ENCODE data around the gene KIAA2012. TPM values are rescaled to one million over a fixed set of nuclear protein-coding genes. Genes with fewer than 3 reads are reported as not detected.

Gene KIAA2012
- total RNA-seq, 2 experiments from 2014 or later: not detected

DNA sequence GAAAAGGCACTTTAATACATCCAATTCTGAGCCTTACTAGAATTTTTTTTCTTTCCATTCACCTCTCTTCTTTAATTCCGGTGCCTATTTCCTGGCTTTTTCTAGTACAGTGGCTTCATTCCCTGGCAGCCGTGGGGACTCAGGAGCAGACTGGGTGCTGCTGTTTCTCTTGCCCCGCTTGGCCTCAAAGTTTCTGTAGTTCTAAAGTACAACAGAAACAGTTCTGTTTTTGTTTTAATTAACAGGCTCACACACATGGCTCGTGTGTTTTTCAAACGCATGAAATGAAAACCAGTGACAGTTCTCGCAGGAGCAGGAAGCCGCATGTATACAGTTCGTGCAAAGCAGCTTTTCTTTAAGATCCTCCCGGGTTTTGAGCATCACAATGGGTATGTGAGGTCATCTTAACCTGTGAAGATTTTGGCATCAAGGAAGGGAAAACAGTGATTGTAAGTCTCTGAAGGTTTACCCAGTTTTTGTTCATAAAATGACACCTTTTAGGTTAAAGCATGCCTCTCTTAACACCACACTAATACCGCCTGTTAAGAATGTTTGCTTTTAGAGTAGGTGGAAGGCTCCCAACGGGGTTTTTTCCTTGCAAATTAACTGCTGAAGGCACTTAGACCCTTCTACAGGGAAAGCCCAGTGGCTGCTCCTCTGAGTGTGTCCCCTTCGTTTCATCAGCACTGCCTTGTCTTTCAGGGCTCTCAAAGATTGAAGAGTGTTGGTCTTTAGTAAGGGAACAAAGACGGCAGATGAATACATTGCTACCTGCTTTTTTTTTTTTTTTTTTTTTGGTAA lies 33.6 kb upstream of the KIAA2012 start:
- Histone ChIP-seq H3K4me3 (ENCODE audit: low read depth, low read length, poor library complexity, severe bottlenecking) (no peak overlapping the region), H3K4me2 (ENCODE audit: low read length) (no peak overlapping the region), H3K9me3 (ENCODE audit: low read length) (no peaks in the 10 kb centered on the region), H3K4me1 (ENCODE audit: insufficient read depth, low read length, poor library complexity, severe bottlenecking) (peaks cover 4% of the 10 kb centered on the region), H3K9me2 (ENCODE audit: insufficient read depth, low read length) (no peaks in the 10 kb centered on the region), H3K79me2 (ENCODE audit: insufficient read depth, low read depth, low read length) (no peaks in the 10 kb centered on the region), H4K20me1 (ENCODE audit: insufficient read depth, low read length) (no peaks in the 10 kb centered on the region), H3K27ac (ENCODE audit: low read depth, low read length, poor library complexity, severe bottlenecking) (no peak overlapping the region), H2AFZ (ENCODE audit: low read length) (no peak overlapping the region), H3K36me3 (ENCODE audit: insufficient read depth, low read length) (no peaks in the 10 kb centered on the region)
- ChIA-PET POLR2A (no interaction called here), CTCF (ENCODE audit: unreplicated experiment) (no interaction called here)
- TF ChIP-seq, protein P1, sequence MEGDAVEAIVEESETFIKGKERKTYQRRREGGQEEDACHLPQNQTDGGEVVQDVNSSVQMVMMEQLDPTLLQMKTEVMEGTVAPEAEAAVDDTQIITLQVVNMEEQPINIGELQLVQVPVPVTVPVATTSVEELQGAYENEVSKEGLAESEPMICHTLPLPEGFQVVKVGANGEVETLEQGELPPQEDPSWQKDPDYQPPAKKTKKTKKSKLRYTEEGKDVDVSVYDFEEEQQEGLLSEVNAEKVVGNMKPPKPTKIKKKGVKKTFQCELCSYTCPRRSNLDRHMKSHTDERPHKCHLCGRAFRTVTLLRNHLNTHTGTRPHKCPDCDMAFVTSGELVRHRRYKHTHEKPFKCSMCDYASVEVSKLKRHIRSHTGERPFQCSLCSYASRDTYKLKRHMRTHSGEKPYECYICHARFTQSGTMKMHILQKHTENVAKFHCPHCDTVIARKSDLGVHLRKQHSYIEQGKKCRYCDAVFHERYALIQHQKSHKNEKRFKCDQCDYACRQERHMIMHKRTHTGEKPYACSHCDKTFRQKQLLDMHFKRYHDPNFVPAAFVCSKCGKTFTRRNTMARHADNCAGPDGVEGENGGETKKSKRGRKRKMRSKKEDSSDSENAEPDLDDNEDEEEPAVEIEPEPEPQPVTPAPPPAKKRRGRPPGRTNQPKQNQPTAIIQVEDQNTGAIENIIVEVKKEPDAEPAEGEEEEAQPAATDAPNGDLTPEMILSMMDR (conservative IDR thresholded peaks at IDR 0.05; ENCODE audit: low read length): no peak
- no peak for TF ChIP-seq EZH2phosphoT487 (IDR thresholded peaks at IDR 0.05; ENCODE audit: borderline replicate concordance, low read depth, low read length)
- BruUV-seq (replicated peaks): no TSS peak
- intact Hi-C loops (cut with micrococcal nuclease; ENCODE audit: unreplicated experiment): no loop called here
- DNase-seq (ENCODE audit: low spot score): no peak

DNA sequence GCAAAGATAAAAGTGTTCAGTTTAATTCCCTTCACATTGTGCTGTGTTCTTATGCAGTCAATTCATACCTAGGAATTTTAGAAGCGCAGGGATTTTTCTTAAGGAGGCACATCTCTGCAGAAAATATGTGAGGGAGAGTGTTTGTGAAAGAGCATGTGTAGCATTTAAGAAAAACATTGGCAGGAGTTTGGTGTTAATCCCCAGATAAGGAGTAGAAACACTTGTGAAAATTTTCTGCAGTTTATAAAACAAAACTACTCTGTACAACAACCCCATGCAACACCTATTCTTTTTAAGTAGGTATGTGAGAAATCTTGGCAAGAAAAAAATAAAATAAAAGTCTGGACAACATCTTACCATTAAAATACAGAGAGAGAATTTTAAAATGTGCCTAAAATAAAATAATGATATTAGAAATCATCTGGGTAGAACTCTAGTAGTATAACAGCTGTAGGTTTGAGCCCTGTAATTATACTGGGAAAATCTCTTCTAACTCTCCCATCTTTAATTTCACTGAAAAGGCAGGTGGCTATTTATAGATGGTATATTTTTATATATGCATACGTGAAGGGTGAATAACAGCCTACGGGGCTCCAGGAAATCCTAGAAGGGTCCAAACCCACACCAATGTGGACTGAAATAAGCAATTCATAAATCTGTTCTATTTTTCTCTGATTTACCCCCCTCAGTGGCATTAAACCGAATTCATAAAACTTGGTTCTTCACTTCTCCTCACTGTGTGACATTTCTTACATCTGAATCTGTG lies 32.8 kb upstream of the KIAA2012 start:
- H3K4me1 ChIP-seq (ENCODE audit: insufficient read depth, low read length, poor library complexity, severe bottlenecking): no peaks in the 10 kb centered on the region
- H2AFZ ChIP-seq (ENCODE audit: low read length): no peak overlapping the region
- no peaks in the 10 kb centered on the region for H3K9me2 ChIP-seq (ENCODE audit: insufficient read depth, low read length)
- ChIA-PET POLR2A (interaction anchor here (0.6 kb wide), 3 partner anchors 20 to 135 kb away, joined by 3 read pairs; no protein-coding TSS in a partner anchor), CTCF (ENCODE audit: unreplicated experiment) (no interaction called here)
- H3K4me2 ChIP-seq (ENCODE audit: low read length): no peak overlapping the region
- no peak overlapping the region for H3K4me3 ChIP-seq (ENCODE audit: low read depth, low read length, poor library complexity, severe bottlenecking)
- intact Hi-C loops (cut with micrococcal nuclease; ENCODE audit: unreplicated experiment): no loop called here
- no peaks in the 10 kb centered on the region for H3K79me2 ChIP-seq (ENCODE audit: insufficient read depth, low read depth, low read length)
- no TSS peak for BruUV-seq (replicated peaks)
- TF ChIP-seq, protein P1 (conservative IDR thresholded peaks at IDR 0.05; ENCODE audit: low read length): no peak
- no peak for TF ChIP-seq EZH2phosphoT487 (IDR thresholded peaks at IDR 0.05; ENCODE audit: borderline replicate concordance, low read depth, low read length)
- no peaks in the 10 kb centered on the region for H4K20me1 ChIP-seq (ENCODE audit: insufficient read depth, low read length)
- no peak for DNase-seq (ENCODE audit: low spot score)
- H3K27ac ChIP-seq (ENCODE audit: low read depth, low read length, poor library complexity, severe bottlenecking): no peak overlapping the region
- no peaks in the 10 kb centered on the region for H3K36me3 ChIP-seq (ENCODE audit: insufficient read depth, low read length)
- H3K9me3 ChIP-seq (ENCODE audit: low read length): no peaks in the 10 kb centered on the region

DNA sequence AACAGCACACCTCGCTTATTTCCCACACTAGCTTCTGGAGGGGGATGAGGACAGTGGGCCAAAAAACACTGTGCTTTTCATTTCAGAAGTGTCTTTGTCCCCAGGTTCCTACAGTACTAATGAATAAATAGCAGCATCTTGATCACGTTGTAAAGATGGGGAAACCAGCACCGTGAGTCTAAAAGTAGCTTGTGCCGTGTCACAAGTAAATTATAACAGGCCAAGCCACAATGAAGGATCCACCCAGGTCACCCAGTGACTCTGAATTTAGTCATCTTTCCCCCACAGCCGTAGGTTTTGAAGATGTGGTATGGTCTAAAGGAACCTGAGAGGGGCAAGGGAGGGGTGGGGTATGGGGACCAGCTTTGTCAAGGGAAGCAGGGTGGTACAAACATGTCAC lies 30.6 kb upstream of the KIAA2012 start:
- TF ChIP-seq, protein P1 (conservative IDR thresholded peaks at IDR 0.05; ENCODE audit: low read length): no peak
- no peak for TF ChIP-seq EZH2phosphoT487 (IDR thresholded peaks at IDR 0.05; ENCODE audit: borderline replicate concordance, low read depth, low read length)
- Histone ChIP-seq H3K4me1 (ENCODE audit: insufficient read depth, low read length, poor library complexity, severe bottlenecking) (no peaks in the 10 kb centered on the region), H3K9me2 (ENCODE audit: insufficient read depth, low read length) (no peaks in the 10 kb centered on the region), H3K79me2 (ENCODE audit: insufficient read depth, low read depth, low read length) (no peaks in the 10 kb centered on the region), H3K9me3 (ENCODE audit: low read length) (no peaks in the 10 kb centered on the region), H3K36me3 (ENCODE audit: insufficient read depth, low read length) (no peaks in the 10 kb centered on the region), H3K27ac (ENCODE audit: low read depth, low read length, poor library complexity, severe bottlenecking) (no peak overlapping the region), H3K4me3 (ENCODE audit: low read depth, low read length, poor library complexity, severe bottlenecking) (no peak overlapping the region), H3K4me2 (ENCODE audit: low read length) (no peak overlapping the region), H2AFZ (ENCODE audit: low read length) (no peak overlapping the region), H4K20me1 (ENCODE audit: insufficient read depth, low read length) (no peaks in the 10 kb centered on the region)
- ChIA-PET POLR2A (no interaction called here), CTCF (ENCODE audit: unreplicated experiment) (no interaction called here)
- no TSS peak for BruUV-seq (replicated peaks)
- no peak for DNase-seq (ENCODE audit: low spot score)
- intact Hi-C loops (cut with micrococcal nuclease; ENCODE audit: unreplicated experiment): no loop called here
